B cell (primary cell): ENCODE data around the gene NME9.

Source experiments
- EZH2 ChIP-seq: IDR thresholded peaks from 2 replicates; pipeline ENCODE4 v1.6.1; 2012; ENCODE audit warnings: borderline replicate concordance, low read depth, mild to moderate bottlenecking, moderate library complexity, low read length; ENCODE audit not compliant: insufficient read depth, poor library complexity, severe bottlenecking
- TF ChIP-seq, protein P1 (sequence below): fragments of 200-600 bp; IDR thresholded peaks from one replicate; pipeline ENCODE4 v1.8.0; 2022; ENCODE audit warnings: antibody characterized with exemption, mild to moderate bottlenecking

DNA sequence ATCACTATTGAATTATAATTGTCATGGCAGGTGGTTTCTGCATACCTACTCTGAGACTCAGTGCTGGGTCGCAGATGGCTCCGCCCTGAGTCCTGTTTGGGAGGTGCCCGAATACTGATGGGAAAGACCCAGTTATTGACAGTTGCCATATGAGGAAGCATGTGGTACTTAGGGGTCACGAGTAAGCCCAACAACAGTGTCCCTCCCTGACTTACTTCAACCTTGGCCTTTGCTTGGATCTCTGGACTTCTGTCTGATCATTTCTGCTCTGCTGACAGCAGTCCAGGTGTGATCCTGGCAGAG, 35.6 kb upstream of the NME9 start:
- TF ChIP-seq, protein P1, sequence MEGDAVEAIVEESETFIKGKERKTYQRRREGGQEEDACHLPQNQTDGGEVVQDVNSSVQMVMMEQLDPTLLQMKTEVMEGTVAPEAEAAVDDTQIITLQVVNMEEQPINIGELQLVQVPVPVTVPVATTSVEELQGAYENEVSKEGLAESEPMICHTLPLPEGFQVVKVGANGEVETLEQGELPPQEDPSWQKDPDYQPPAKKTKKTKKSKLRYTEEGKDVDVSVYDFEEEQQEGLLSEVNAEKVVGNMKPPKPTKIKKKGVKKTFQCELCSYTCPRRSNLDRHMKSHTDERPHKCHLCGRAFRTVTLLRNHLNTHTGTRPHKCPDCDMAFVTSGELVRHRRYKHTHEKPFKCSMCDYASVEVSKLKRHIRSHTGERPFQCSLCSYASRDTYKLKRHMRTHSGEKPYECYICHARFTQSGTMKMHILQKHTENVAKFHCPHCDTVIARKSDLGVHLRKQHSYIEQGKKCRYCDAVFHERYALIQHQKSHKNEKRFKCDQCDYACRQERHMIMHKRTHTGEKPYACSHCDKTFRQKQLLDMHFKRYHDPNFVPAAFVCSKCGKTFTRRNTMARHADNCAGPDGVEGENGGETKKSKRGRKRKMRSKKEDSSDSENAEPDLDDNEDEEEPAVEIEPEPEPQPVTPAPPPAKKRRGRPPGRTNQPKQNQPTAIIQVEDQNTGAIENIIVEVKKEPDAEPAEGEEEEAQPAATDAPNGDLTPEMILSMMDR = no peak
- no peak for TF ChIP-seq EZH2
